Measurements from ENCODE around the gene VAV2. TPM values are rescaled to one million over a fixed set of nuclear protein-coding genes. Genes with fewer than 3 reads are reported as not detected.

Gene VAV2
- total RNA-seq, 1 donor from 2014 or later = 47.0 TPM

DNA sequence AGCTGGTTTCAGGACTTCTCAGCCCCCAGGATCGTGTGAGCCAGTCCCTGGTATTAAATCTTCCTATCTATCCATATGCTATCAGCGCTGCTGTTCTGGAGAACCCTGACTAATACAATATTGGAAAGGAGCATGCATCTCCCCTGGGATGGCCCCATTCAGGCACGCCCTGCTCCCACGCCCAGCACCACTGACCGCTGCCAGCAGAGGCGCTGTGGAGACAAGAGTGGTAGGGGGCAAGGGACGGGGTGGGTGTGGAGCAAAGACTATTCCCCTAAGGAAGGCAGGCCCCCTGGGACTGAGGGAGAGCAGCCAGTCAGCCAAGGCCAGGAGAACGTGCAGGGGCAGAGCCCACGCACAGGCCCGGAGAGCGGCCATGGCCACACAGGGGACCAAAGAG lies 116.0 kb downstream of the VAV2 start:
- peaks cover 36% of the 10 kb centered on the region for H3K4me1 Mint-ChIP-seq
- DNase-seq (ENCODE audit: low read depth, low spot score) = peak; percentile 40
- no peaks in the 10 kb centered on the region for H3K27me3 Mint-ChIP-seq (ENCODE audit: low read depth)
- no peak overlapping the region for H3K4me3 Mint-ChIP-seq
- no peaks in the 10 kb centered on the region for H3K36me3 Mint-ChIP-seq (ENCODE audit: low read depth)
- H3K9me3 Mint-ChIP-seq = no peaks in the 10 kb centered on the region
- TF ChIP-seq CTCF (conservative IDR thresholded peaks at IDR 0.05) = peak; percentile 52
- peak overlapping the region; percentile 92 for H3K27ac Mint-ChIP-seq (ENCODE audit: unreplicated experiment)

GRCh38 chr9:133875131-133875530 lies 117.0 kb downstream of the VAV2 start:
- Mint-ChIP-seq H3K27me3 (ENCODE audit: low read depth) (no peaks in the 10 kb centered on the region), H3K4me1 (peaks cover 39% of the 10 kb centered on the region), H3K4me3 (no peak overlapping the region), H3K36me3 (ENCODE audit: low read depth) (no peaks in the 10 kb centered on the region), H3K27ac (ENCODE audit: unreplicated experiment) (no peak overlapping the region), H3K9me3 (no peaks in the 10 kb centered on the region)
- no peak for TF ChIP-seq CTCF (conservative IDR thresholded peaks at IDR 0.05)
- no peak for DNase-seq (ENCODE audit: low read depth, low spot score)

GRCh38 chr9:133874659-133875058 lies 117.5 kb downstream of the VAV2 start:
- Mint-ChIP-seq H3K27me3 (ENCODE audit: low read depth) (no peaks in the 10 kb centered on the region), H3K4me3 (no peak overlapping the region), H3K36me3 (ENCODE audit: low read depth) (no peaks in the 10 kb centered on the region), H3K9me3 (no peaks in the 10 kb centered on the region), H3K4me1 (peaks cover 41% of the 10 kb centered on the region), H3K27ac (ENCODE audit: unreplicated experiment) (no peak overlapping the region)
- no peak for DNase-seq (ENCODE audit: low read depth, low spot score)
- no peak for TF ChIP-seq CTCF (conservative IDR thresholded peaks at IDR 0.05)

DNA sequence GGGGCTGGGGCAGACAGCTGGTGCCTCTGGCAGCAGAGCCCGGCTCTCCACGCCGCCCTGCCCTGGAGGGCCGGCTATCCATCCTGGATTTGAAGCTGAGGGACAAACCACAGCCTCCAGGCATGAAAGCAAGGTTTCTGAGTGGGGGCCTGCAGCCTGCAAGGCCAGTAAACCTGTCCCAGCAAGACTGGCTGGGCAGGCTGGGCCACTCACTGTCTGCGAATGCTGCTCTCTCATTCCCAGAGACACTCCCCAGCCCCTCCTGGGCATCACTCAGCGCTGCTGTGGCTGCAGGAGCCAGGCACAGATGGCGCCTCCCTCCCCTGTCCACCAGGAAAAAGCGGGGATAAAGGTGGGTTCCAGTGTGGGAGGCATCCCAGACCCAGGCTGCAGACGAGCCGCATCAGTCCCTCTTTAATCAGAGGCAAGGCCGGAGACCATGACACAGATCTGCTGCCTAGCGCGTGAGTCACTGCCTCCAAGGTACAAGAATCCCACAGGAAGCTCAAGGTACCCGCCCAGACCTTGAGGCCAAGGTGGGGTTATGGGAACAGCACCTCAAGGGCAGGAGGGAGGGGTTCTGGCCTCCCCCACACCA lies 118.0 kb downstream of the VAV2 start:
- Mint-ChIP-seq H3K4me1 (peaks cover 40% of the 10 kb centered on the region), H3K27me3 (ENCODE audit: low read depth) (no peaks in the 10 kb centered on the region), H3K27ac (ENCODE audit: unreplicated experiment) (peak overlapping the region; percentile 35), H3K9me3 (no peaks in the 10 kb centered on the region), H3K4me3 (no peak overlapping the region), H3K36me3 (ENCODE audit: low read depth) (no peaks in the 10 kb centered on the region)
- TF ChIP-seq CTCF (conservative IDR thresholded peaks at IDR 0.05) = no peak
- no peak for DNase-seq (ENCODE audit: low read depth, low spot score)

GRCh38 chr9:133873461-133873891 lies 118.6 kb downstream of the VAV2 start:
- no peak for DNase-seq (ENCODE audit: low read depth, low spot score)
- H3K4me1 Mint-ChIP-seq = peaks cover 40% of the 10 kb centered on the region
- no peaks in the 10 kb centered on the region for H3K36me3 Mint-ChIP-seq (ENCODE audit: low read depth)
- H3K27me3 Mint-ChIP-seq (ENCODE audit: low read depth) = no peaks in the 10 kb centered on the region
- no peaks in the 10 kb centered on the region for H3K9me3 Mint-ChIP-seq
- no peak for TF ChIP-seq CTCF (conservative IDR thresholded peaks at IDR 0.05)
- no peak overlapping the region for H3K4me3 Mint-ChIP-seq
- H3K27ac Mint-ChIP-seq (ENCODE audit: unreplicated experiment) = peak overlapping the region; percentile 6
